NCI-H2029 (cell line): Measurements from ENCODE around the gene SLC1A3.
"Not testable (repeated sequence)": the region's sequence is repeated elsewhere in the genome, so short reads cannot be mapped to it uniquely, and the experiment has no call there.

ENCODE experiments used
- DNase-seq: peaks from one replicate; lab custom pipeline; 2025; lab: John Stamatoyannopoulos, UW

The SLC1A3 gene

DNA sequence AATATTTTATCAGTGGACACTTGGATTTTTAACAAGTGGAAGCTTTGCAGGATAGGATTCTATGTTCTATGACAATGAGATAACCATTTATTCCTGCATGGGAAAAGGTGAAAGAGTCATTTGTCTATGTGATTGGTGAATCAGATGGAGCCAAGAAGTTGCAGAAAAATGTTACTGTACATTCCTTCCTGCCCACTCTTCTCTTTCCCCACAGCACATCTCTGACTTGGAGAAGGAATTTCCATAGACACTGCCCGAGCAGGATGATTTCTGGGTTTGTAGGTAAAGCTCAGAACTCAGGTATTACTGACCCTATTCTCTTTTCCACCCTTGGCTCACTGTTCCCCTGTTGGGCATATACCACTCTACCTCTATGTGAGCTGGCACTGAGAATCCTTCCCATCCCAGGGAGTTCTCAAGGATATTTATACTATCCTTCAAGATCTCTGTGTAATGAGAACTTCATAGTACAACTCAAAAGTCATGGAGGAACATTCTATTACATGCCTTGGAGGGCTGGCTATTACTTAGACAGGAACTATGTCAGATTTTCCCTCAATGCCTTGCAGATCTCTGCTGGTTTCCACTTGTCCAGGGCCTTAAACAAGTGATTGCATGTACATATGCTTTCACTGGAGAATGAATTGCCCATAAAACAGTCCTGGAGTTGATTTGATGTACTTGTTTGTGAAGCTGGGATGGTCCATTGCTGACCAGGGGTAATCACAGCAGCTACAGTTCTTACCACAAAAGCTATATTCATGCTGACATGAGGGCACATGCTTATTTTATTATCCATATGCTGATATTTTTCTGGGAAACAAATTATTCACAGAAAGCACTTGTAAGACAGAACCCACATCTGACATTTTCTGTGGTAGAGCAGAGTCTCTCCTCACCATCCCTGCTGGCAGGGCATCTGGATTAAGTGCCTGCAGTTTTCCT lies 24.1 kb downstream of the SLC1A3 start:
- no peak for DNase-seq

- DNase-seq = no peak
Observed at GRCh38 chr5:36631154-36631553, 24.7 kb downstream of the SLC1A3 start.

- no peak for DNase-seq
Observed at GRCh38 chr5:36631620-36632362, 25.4 kb downstream of the SLC1A3 start.

DNA sequence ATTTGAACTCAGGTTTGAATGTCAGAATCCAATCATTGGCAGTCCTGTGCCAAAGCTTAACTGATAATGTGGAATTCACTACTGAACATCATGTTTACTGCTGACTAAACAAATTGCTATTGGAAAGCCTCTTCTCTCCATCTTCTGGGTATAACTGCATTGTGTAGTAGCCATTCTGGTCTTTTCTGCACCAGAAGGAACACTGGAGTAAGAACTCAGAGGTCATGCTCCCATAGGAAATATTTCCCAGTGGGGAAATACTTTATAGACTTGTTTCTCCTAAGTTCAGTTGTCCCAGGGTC lies 25.9 kb downstream of the SLC1A3 start:
- no peak for DNase-seq

- DNase-seq = no peak
Observed at GRCh38 chr5:36635721-36636390, 29.4 kb downstream of the SLC1A3 start.

- DNase-seq = no peak
Observed at GRCh38 chr5:36637101-36637500, 30.7 kb downstream of the SLC1A3 start.

- DNase-seq = no peak
Observed at GRCh38 chr5:36637516-36637915, 31.1 kb downstream of the SLC1A3 start.

DNA sequence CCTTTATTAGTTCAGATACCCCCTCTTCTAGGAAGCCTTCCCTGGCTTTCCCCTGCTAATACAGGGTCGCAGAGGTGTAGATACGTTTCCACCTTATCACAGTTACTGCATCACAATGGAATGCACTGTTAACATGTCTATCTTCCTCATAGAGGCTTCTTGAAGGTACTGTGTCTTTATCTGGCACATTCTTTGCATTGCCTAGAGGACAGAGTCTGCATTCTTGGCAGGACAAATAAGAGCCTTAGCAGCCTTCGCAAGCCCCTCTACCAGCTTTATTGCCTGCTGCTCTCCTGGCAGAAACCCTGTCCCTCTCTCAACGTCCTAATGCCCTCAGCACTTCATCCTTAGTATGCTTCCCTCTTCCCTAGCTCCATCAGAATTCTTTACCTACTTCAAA lies 31.6 kb downstream of the SLC1A3 start:
- DNase-seq = no peak

DNA sequence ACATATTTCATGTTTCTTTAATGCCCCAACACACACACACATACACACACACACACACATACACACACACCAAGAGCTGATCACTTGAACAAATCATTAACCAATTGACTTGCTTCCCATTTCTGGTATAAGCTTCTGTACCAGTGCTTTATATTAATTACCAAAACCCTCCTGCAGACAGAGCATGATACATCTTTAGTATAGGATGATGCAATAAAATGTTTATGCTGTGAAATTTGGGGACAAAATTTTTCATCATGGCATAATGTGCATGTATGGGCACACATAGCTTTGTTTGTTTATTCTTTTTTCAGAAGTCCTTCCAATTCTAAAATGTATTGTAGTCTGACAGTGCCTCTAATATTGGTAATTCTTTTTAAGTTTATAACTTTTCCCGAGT lies 34.5 kb downstream of the SLC1A3 start:
- DNase-seq = no peak

DNA sequence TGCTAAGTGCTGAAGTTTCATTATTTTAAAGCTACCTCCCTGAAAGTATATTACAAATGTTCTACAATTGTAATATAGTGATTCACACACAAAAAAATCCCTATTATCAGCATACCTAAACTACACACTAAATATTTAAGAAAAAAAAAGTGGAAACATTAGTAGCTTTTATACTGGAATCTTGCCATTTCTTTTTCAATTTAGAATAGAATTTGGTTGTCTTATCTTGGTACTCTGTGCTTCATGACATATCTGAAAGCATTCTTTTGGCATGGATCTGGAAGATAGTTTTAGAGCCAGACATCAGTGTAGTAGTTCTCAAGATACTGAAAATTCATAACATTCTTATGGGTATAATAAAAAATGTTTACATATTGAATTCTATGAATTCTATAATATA lies 35.0 kb downstream of the SLC1A3 start:
- no peak for DNase-seq

- no peak for DNase-seq
Observed at GRCh38 chr5:36642089-36642488, 35.7 kb downstream of the SLC1A3 start.

GRCh38 chr5:36643162-36643561 lies 36.8 kb downstream of the SLC1A3 start:
- no peak for DNase-seq

DNA sequence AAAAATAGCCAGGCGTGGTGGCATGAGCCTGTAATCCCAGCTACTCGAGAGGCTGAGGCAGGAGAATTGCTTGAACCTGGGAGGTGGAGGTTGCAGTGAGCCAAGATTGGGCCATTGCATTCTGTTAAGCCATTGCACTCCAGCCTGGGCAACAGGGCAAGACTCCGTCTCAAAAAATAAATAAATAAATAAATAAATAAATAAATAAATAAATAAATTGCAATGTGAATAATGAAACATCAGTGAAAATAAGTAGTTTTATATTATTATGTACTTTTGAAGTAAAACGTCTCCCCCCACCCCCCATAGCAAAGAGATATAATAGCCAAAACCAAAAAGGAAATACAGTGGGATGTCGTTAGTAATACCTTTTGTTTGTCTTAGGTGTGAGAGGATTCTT lies 37.4 kb downstream of the SLC1A3 start:
- DNase-seq = not testable (repeated sequence)

- DNase-seq = no peak
Observed at GRCh38 chr5:36644727-36645126, 38.3 kb downstream of the SLC1A3 start.

GRCh38 chr5:36646100-36646499 lies 39.7 kb downstream of the SLC1A3 start:
- no peak for DNase-seq

DNA sequence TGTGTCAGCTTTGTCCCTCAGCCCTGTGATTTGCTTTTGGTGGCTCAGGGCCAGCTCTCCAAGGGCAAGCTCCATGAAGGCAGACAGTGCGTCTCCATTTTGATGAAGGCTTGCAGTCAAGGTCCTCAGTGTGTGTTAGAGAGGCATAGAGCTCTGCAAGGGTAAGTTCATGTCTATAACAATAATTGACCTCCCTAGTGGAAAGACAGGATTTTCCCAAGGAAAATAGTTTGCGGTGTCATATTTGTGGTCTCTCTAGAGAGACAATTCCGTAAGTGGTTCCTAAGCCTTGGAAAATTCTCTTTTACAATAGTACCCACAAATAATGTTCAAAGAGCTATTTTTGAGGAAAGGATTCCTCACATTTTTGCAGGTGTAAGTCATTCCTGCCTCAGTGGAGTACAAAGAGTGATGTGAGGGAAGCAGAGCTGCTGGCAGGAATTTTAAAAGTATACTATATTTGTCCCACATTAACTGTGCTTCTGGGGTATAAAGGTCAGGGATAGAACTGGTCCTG lies 40.2 kb downstream of the SLC1A3 start:
- no peak for DNase-seq

- DNase-seq = no peak
Observed at GRCh38 chr5:36647046-36647445, 40.6 kb downstream of the SLC1A3 start.

DNA sequence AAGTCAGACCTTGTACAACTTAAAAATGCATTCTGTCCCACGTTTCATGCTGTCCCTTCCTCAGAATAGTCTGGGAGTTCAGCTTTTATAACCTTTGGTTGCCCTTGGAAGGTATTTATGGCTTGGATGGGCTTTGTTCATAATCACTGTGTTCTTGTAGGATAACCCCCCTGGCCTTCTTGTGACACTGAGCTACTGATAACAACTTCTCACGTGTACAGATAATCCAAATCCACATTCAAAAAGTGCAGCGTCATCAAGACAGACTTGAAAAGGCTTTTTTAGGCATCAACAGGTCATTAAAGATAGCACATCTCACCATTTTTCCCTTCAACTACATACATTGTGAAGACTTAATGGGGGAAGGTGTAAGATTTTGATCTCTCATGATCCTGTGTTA lies 42.0 kb downstream of the SLC1A3 start:
- DNase-seq = no peak

DNA sequence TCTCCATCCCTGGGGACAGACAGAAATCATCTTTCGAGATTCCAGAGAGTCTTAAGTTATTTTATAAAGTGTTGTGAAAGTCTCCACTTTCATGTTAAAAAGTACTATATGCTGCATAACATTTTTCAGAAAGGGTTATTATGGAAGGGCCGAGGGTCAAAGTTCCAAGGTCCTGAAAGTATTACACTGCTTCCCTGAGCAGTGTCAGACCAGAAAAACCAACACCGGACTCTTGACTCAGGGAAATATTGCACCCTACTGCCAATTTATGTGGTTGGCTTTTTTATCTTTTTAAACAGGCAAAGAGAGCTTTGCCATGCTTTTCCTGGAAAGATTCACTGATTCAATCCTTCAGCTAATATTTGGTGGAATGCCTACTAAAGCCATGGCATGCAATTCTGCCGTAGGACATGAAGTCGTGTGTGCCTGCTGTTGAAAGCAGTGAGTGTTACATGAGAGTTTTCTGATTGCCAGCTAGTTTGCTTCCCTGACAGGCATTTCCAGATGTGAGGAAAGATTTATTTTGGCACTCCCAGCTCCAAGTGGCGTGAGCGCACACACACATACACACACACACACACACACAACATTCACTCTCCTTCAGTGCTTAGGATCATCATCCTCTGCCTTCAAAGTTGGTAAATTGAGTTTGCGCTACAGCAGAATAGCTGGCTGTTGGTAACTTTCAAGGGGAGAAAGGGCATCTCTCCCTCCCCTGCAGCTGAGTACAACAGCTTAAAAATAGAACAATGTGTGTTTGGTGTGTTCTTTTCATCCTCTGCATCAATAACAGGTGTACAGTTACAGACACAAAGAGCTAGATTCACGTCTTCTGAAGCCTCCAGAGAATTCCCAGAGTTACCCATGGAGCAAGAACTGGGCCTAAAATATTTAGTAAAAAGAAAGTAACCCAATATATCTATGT lies 45.6 kb downstream of the SLC1A3 start:
- DNase-seq = no peak

DNA sequence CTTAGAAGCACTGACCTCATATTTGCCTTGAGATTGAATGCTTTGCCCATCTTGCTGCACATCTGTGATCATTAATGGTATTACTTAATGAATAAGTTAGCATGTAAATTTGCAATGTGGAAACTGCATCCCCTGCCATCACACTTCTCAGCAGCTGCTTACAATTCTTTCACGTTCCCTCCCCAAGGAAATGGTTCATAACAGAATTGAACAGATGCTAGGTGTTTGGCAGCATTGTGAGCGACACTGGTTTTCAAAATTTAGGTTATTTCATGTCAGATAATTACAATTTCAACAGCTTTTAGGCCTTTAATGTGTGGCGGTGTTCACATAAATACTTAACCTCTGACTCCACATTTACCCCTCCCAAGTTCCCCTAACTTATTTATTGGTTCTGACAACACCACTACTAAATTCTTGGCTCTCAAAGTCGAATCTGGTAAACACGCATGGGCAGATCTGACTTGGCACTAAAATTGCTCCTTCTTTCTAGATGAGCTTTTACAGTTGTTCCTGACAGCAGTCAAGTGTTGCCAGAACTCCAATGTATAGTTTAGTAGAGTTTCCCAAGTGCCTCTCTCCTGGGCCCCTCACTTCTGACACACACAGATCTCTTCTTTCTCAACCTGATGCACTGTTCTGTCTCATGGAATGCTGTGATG lies 46.8 kb downstream of the SLC1A3 start:
- DNase-seq = no peak

DNA sequence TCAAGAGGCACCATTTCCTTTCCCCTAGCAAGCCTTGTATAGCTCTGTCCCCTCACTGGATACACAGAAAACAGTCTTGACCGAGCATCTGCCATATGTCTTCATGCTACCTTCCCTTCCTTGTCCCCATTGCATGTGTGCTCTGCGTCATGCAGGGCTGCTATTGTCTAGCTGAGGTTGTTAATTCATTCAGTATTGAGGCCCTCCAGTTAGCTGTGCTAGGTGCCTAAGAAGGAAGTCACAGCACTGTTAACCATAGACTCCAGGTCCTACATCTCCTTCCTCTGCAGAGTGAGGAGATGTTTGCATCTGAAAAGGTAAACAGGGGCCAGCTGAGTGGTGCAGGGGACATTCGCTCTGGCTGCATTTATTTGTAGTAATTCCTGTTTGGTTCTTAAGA lies 48.2 kb downstream of the SLC1A3 start:
- DNase-seq = no peak
